SW 1271 (cell line): ENCODE measurements around the gene CWC27.

ENCODE experiments used
- DNase-seq, 2 experiments: peaks; one replicate each; lab custom pipeline; 2025; lab: John Stamatoyannopoulos, UW

CWC27 gene

DNA sequence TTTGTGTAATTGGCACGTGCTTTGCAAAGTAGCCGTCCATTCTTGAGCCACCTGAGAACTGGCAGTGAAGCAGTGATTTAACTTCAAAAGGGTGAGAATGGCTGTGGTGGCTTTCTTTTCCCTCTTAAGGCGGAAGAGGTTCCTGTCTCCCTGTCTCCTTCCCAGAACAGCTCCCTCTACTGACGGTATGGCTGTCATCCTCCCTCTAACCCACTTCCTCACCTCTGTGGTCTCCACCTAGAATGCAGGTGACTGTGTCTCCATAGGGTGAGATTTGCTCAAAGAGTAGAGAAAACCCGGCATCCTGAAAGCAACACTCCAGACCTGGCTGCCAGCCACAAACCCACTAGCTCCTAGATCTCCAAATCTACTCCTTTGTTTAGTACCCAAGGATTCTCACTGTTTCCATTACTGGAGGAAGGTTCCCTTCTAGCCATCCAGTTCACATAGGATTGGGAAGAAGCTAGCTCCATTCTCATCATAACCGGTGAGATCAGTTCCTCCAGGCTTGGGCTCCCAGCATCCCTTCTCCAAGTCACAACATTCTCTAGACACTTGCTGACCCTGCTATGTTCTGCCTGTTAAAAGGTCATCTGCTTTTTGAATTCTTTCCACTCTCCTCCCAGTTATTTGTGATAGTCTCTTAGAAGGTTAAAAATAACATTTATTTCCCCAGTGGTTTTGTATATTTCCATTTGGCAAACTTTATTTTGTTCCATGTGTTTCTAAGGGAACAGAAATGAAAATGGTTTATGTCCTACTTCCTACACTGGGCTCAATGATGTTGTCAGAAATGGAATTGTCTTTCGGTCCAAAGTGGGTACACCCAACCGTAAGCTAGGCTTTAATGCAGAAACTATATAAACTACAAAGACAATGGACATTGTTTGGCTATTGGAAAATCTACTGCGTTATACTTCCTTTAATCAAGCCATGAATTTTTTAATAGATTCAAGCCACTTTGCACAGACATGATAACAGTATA lies 269.4 kb downstream of the CWC27 start:
- DNase-seq = peak in 1 of 2 experiments; percentile 42

DNA sequence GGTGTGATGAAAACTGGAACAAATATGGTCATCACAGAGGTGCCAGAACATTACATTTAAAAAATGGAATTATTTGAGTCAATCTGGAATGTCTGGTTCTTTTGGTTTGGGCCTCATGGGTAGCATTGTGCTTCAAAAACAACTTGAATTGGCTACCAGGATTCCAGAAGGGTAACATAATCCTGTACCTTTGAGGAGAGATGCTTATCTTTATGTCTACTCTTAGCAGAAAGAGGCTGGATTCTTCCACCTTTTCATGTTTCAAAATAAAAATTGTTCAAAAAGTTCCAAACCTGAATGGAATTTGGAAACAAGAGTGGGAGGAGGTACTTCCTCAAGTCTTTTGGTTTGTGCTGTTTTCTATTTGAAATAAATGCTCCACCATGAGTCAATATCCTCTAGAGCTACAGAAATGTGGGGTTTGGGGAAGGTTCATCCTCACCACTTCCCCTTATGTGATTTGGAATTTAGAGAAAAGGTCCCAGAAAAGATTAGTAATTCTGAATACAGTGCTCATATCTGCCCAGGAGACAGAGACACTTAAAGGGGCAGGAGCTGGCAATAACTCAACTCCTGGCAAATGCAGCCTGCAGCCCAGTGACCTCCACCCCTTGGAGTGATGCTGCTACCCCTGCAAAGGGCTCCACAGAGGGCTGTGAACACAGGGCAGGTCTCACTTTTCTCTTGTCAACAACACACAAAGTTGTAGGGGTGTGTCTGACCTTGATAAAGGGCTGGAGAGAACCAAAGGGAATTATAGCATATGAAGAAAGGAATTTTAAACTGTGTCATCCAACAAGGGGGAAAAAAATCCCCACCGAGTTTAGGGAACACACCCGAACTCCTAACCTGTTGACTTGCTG lies 272.8 kb downstream of the CWC27 start:
- DNase-seq = no peak

- DNase-seq = no peak
Measured at GRCh38 chr5:65043843-65044359, 275.2 kb downstream of the CWC27 start.

- no peak for DNase-seq
Measured at GRCh38 chr5:65047225-65047624, 278.5 kb downstream of the CWC27 start.

GRCh38 chr5:65047948-65048690 lies 279.4 kb downstream of the CWC27 start:
- no peak for DNase-seq

GRCh38 chr5:65050140-65050539 lies 281.4 kb downstream of the CWC27 start:
- DNase-seq = no peak

GRCh38 chr5:65050826-65051498 lies 282.2 kb downstream of the CWC27 start:
- no peak for DNase-seq

- DNase-seq = no peak
Measured at GRCh38 chr5:65055938-65056337, 287.2 kb downstream of the CWC27 start.

DNA sequence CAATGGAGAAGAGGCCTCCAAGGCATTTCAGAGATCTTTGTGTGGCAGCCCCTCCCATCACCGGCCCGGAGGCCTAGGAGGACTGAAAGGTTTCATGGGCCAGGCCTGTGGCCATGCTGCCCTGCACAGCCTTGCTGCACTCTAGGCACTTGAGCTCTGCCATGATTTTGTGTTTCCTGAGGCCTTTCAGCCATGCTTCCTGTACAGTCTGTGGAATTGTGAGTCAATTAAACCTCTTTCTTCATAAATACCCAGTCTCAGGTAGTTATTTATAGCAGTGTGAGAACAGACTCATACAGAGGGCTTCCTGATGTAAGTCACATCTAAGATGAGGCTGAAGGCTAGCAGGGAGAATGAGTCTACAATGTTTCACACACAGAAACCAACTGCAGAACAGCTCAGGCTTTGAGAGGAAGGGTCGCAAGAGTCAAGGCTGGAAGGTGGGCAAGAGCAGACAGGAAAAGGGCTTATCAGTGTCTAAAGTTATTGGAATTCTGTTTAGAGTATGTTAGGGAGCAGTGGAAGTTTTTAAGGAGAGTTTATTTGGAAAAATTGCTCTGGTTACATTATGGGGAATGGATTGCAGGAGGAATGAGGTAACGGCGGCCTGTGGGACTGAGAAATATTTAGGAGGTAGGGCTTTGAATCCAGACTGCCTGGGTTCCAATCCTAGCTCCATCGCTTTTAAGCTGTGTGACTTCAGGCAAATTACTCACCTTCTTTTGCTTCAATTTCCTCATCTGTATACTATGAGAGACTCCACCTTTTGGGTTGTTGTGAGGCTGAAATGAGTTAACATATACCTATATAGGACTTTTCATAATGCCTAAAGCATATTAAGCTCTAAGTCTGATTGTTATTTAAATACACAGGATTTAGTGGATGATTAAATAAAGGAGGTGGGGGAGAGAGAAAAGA lies 291.2 kb downstream of the CWC27 start:
- no peak for DNase-seq

DNA sequence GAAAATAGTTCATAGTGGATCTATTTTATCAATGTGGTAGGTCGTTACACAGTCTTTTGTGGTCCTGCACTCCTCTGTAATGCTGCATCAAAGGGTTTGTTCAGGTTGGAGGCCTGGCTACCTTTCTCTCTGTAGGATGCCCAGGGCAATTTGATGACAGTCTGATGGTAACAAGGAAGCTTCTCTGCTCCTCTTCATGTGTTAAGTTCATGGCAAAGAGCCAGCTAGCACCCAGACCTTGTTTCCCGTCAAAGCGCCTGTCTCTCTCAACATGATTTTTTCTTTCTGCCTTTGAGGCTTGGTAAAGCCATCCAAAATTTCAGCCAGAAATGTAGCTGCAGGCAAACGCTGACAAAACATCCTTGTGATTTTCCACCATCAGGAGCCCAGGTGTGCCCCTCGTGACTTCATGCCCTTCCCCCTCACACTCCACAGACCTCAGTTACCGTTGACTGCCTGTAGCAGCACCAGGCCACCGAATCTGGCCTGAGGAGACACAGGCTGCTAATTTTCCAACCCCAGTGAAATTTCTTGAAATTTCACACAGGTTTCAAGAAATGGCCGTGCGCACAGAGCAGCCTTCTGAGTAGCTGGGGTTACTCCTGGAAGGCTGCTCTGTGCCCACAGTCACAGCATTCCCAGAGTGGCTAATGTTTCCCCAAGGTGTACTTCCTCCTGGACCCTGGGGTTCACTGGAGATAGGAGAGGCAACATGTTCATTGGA lies 292.7 kb downstream of the CWC27 start:
- no peak for DNase-seq

GRCh38 chr5:65061974-65062353 lies 293.2 kb downstream of the CWC27 start:
- DNase-seq = no peak

- DNase-seq = peak in 1 of 2 experiments; percentile 39
Measured at GRCh38 chr5:65062469-65063083, 293.8 kb downstream of the CWC27 start.

- no peak for DNase-seq
Measured at GRCh38 chr5:65065001-65065511, 296.3 kb downstream of the CWC27 start.

GRCh38 chr5:65066387-65067146 lies 297.8 kb downstream of the CWC27 start:
- no peak for DNase-seq

DNA sequence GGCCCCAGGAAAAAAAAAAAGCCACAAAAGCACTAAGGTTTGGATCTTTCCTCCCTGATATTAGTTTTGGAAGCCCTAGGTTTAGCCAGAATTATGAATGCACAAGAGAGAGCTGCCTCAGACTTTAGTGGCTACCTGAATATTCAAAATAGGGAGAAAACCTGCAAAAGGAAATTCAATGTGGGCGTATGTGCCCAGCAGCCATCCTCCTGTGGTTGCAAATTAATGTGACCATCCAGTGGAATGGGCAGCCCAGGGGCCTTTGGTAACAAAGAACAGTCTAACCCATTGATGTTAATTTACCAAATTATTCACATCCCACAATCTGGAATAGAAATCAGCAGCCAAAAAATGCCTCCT lies 298.4 kb downstream of the CWC27 start:
- no peak for DNase-seq
